Limb (tissue), 2 donors: ENCODE measurements around the gene RLBP1.
"Not testable (repeated sequence)": the region's sequence is repeated elsewhere in the genome, so short reads cannot be mapped to it uniquely, and the experiment has no call there.

Experiments
- DNase-seq, 2 donors: peaks; one replicate each; pipeline ENCODE4 v3.0.0-alpha.2; 2016; ENCODE audit errors: extremely low spot score in 2 of 2

Gene RLBP1

GRCh38 chr15:89221543-89221942 is at the start of gene RLBP1:
RLBP1 (minus strand) TSS chr15:89221579; CDS start chr15:89218975, 2,604 bp downstream.
- peak in 1 of 2 donors; percentile 44 for DNase-seq

- not testable (repeated sequence) for DNase-seq
These were observed 28.8 kb upstream of the RLBP1 start for GRCh38 chr15:89250142-89250541.

GRCh38 chr15:89248584-89248983 is 27.2 kb upstream of the RLBP1 start:
- no peak for DNase-seq

- DNase-seq, result no peak
These were observed 26.1 kb upstream of the RLBP1 start for GRCh38 chr15:89247446-89247845.

GRCh38 chr15:89244574-89244903 is 23.2 kb upstream of the RLBP1 start:
- DNase-seq, result no peak

- DNase-seq, result peak; percentile 96 to 98
These were observed 22.6 kb upstream of the RLBP1 start, which contains the start of gene FANCI for GRCh38 chr15:89243691-89244573. FANCI (plus strand) TSS chr15:89243979; CDS start chr15:89247648, 3,669 bp downstream.

GRCh38 chr15:89243046-89243690 is 21.8 kb upstream of the RLBP1 start:
- no peak for DNase-seq

GRCh38 chr15:89239883-89240810 is 18.8 kb upstream of the RLBP1 start:
- DNase-seq, result not testable (repeated sequence)

GRCh38 chr15:89231832-89232231 is 10.5 kb upstream of the RLBP1 start:
- no peak for DNase-seq

GRCh38 chr15:89230277-89230676 is 8.9 kb upstream of the RLBP1 start:
- DNase-seq, result no peak

- no peak for DNase-seq
These were observed 6.0 kb upstream of the RLBP1 start for GRCh38 chr15:89227425-89227824.

GRCh38 chr15:89226359-89227221 is 5.2 kb upstream of the RLBP1 start:
- no peak for DNase-seq

GRCh38 chr15:89225588-89225987 is 4.2 kb upstream of the RLBP1 start:
- no peak for DNase-seq

- DNase-seq, result no peak
These were observed 2.8 kb downstream of the RLBP1 start for GRCh38 chr15:89218531-89218930.

GRCh38 chr15:89217686-89218376 is 3.5 kb downstream of the RLBP1 start:
- DNase-seq, result no peak

GRCh38 chr15:89217031-89217430 is 4.3 kb downstream of the RLBP1 start:
- no peak for DNase-seq

GRCh38 chr15:89215627-89216026 is 5.8 kb downstream of the RLBP1 start:
- no peak for DNase-seq

GRCh38 chr15:89211678-89212170 is 9.7 kb downstream of the RLBP1 start:
- DNase-seq, result no peak

GRCh38 chr15:89209057-89209456 is 12.3 kb downstream of the RLBP1 start:
- DNase-seq, result no peak

- no peak for DNase-seq
These were observed 13.1 kb downstream of the RLBP1 start for GRCh38 chr15:89208256-89208655.
